NCI-H2029 (cell line): ENCODE results near the gene ALDH1L2.
"Not testable (repeated sequence)": the region's sequence is repeated elsewhere in the genome, so short reads cannot be mapped to it uniquely, and the experiment has no call there.

Experiments used
- DNase-seq: peaks from one replicate; lab custom pipeline; 2025; lab: John Stamatoyannopoulos, UW

The ALDH1L2 gene

GRCh38 chr12:105084251-105085250, at the start of gene ALDH1L2:
Gene ALDH1L2, minus strand, starts transcription at chr12:105084458. Its CDS starts 22 bp downstream, at chr12:105084436.
- DNase-seq: peak; percentile 40

DNA sequence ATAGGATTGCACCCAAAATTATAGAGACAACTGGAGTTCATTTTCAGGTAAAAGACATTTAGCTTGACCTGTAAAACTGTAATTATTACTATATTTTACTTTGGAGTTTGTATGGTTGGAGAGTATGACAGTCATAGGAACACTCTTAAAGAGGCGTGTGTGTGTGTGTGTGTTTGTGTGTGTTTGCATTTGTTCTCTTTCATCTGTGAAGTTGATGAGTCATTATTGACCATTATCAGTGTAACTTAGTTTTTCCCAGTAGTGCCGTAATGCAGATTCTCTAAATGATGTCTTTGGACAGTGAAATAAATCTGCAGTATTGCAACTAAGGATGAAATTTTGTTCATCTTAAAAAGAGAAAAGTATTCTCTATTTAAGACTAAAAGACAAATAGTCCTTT, 36.3 kb upstream of the ALDH1L2 start:
- no peak for DNase-seq

GRCh38 chr12:105116969-105117368, 32.7 kb upstream of the ALDH1L2 start:
- no peak for DNase-seq

DNA sequence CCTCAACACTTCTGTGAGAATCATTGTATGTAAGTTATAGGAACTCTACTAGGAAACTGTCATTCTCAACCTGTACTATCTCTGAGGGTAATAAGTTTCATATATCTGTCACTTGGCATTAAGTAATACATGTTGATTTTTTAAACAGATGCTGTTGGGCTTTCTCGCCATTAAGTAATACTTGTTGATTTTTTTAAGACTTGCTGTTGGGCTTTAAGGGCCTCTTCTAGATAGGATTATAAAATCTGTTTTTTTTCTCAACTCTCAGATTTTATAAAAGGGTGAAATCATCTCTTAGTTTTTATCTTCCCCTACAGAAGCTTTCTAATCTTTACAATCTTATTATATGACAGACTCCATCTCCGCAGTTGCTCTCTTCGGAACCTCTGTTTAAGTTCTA, 28.8 kb upstream of the ALDH1L2 start:
- DNase-seq: no peak

DNA sequence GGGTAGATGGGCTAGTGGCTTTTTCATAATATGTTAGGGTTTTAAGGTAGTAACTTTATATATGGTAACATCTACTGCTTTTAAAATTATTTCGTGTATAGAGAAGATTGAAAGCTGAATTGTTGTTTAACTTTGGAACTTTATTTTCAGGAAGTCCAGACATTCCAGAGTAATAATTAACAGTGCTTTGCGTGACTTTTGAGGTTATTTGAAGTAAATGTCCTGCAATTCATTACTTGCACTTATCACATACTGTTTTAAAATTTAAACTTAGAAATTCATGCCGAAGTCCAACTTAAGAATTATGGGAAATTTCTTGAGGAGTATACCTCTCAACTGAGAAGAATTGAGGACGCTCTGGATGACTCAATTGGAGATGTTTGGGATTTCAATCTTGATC, 26.6 kb upstream of the ALDH1L2 start:
- DNase-seq: no peak

DNA sequence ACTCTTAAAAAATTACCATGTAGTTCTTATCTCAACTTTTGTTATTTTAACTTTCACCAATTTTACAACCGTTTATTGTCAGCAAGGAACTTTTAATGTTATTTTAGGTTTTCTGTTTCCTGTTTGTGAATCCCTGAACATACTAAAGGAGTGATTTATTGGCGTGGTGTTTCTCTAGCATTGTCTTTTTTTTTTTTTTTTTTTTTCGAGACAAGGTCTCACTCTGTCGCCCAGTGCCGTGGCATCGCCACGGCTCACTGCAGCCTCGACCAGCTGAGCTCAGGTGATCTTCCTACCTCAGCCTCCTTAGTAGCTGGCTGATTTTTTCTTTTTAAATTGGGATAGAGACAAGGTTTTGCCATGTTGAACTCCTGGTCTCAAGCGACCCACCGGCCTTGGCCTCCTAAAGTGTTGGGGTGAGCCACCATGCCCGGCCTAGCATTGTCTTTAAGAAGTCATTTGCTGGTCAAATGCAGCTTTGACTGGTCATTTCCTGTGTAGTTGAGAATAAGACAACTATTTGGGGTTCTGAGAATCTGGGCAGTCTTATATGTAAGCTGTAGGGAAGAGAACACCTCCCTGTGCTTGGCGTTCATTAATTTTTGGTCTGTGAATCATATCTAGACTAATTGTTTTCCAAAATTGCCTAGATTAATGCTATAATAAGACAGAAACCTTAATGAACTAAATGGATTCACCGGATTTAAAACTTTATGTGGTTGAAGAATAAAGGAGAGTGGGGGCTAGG, 25.4 kb upstream of the ALDH1L2 start:
- DNase-seq: no peak

DNA sequence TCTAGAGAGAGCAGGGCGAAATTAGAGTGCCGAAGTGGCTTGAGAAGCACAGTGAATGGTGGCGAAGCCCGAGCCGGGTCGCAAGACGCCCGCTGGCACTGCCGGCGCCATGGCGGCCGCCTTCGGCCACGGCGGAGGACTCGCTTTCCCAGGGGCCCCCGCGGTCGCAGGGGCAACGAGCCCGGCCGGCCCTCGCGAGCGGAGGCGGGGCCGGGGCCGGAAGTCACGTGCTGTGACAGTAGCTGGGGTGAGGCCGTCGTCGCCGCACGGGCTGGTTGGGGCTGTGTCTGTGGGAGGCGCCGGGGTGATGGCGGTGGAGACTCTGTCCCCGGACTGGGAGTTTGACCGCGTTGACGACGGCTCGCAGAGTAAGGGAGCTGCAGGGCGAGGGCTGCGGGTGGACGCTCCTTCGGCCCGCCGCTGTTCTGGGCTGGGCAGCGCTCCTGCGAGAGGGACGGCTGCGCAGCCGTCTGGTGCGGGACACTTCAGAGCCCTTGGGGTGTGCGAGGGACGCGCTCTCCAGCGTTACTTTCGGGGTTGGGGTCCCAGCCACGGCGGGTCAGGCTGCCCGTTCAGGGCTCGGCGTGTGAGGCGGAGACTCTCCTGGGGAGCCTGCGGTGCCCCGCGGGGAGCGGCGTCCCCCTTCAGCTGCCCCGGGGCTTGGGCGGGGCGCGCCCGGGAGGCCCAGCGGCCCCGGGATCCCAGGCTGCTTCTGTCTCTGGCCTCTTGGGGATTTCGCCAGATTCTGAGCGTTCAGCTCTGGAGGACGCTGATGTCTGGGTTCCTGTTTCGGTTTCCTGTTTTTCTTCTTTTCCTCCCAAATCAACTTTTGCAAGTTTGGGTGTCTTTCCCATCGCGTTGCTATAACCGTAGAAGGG, 23.5 kb upstream of the ALDH1L2 start, which contains the start of gene WASHC4:
Gene WASHC4 (plus strand): TSS at position 238 of the 878 bp plus-strand sequence. CDS start 70 bp downstream, at position 308.
- DNase-seq: peak; percentile 86

DNA sequence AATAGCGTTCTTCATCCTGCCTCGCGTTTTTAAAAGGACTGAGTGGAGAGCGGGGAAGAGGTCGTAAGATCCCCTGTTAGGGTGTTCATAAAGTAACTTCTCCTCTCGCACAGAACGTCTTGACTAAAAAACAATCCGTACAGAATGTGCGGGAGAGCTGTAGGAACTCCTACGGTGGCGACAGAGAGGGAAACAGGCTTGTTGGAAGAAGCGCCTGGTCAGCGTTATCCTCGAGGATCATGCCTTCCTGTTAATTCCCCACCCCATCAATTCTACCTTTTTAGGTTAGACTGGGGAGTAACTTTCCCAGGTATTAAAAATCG, 22.9 kb upstream of the ALDH1L2 start:
- DNase-seq: no peak

DNA sequence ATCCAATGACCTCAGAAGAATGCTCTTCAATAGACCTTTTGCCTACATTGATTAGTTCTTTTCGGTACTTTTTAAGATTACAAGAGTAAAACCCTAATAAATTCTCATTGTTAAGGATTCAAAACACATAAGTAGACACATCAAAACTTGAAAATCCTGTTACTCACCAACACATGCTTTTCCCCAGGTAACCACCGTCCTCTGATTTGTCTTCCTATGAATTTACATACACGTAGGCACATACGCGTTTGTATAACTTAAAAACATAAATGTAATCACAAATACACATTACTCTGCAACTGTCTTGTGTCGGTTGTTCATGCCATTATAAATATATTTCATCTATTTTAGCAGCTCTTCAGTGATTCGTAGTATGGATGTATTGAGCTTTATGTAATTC, 22.4 kb upstream of the ALDH1L2 start:
- no peak for DNase-seq

GRCh38 chr12:105104762-105105161, 20.5 kb upstream of the ALDH1L2 start:
- DNase-seq: no peak

- no peak for DNase-seq
Measured at GRCh38 chr12:105102673-105103072, 18.4 kb upstream of the ALDH1L2 start.

GRCh38 chr12:105100998-105101397, 16.7 kb upstream of the ALDH1L2 start:
- no peak for DNase-seq

DNA sequence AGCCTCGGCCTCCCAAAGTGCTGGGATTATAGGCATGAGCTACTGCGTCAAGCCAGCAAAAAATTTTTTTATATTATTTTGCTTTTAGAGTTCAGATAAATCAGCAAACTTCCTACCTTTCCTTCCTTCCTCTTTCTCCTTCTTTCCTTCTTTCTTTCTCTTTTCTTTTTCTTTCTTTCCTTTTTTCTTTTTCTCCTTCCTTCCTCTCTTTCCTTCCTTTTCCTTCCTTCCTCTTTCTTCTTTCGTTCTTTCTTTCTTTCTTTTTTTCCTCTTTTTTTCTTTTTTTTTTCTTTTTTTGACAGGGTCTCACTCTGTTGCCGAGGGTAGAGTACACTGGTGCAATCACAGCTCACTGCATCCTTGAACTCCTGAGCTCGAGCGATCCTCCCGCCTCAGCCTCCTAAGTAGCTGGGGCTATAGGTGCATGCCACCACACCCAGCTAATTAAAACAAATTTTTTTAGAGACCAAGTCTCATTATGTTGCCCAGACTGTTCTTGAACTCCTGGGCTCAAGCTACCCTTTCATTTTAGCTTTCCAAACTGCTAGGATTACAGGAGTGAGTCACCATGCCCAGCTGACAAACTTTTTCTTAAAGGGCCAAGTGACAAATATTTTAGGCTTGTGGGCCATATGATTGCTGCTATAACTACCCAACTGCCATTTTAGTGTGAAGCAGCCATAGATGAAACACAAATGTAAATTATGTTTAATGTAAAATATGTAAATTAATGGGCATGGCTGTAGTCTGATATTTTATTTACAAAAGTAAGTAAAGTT, 16.1 kb upstream of the ALDH1L2 start:
- no peak for DNase-seq

- DNase-seq: no peak
Measured at GRCh38 chr12:105099356-105099755, 15.1 kb upstream of the ALDH1L2 start.

DNA sequence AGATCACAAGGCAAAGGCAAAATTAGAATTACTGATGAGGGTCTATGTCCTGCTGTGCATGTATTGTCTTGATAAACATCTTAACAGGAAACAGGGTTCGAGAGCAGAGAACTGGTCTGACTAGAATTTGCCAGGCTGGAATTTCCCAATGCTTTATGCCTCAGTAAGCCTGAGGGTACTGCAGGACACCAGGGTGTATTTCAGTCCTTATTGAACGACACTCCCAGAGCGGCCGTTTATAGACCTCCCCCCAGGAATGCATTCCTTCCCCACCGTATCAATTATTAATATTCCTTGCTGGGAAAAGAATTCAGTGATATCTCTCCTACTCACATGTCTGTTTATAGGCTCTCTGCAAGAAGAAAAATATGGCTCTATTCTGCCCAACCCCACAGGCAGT, 11.1 kb upstream of the ALDH1L2 start:
- not testable (repeated sequence) for DNase-seq

- peak; percentile 78 for DNase-seq
Measured at GRCh38 chr12:105092336-105092735, 8.1 kb upstream of the ALDH1L2 start.

- DNase-seq: no peak
Measured at GRCh38 chr12:105091476-105092206, 7.4 kb upstream of the ALDH1L2 start.

DNA sequence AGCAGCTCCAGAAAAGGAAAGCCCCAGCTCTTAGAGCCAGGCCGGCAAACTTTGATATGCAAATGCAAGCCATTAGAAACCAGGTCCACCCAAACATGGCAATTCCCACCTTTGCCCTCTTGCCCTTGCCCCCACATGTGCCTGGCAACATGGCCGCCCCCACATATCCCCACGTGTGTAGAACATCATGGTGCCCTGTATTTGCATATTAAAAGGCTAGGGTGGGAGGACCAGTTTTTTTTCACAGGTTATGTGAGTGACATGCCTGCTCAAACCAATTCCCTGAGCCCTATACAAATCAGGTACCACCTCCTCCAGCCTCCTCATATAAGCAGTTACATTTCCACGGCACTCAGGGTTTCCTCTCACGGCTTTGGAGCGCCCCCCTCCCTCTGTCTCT, 6.1 kb upstream of the ALDH1L2 start:
- DNase-seq: no peak

GRCh38 chr12:105089817-105090216, 5.6 kb upstream of the ALDH1L2 start:
- DNase-seq: no peak

DNA sequence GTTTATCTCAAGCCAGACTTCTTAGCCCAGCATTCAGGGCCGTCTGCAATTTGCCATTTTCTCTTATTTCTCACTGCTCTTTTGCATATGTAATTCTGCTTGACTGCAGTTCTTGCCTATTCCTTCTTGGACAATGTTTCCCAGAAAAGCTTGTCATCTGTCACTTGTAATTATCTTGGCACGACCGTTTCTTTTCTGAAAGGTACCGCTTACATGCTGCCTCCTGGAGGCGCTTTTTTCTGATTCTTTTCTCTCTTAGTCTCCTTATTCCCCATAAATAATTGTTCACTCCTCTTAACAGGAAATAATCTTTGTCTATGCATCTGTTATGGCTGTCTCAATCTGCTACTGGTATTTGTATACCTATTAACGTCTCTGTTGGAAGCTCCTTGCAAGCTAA, 1.2 kb upstream of the ALDH1L2 start:
- no peak for DNase-seq
